ENCODE data around the gene LYST. TPM values are rescaled to one million over a fixed set of nuclear protein-coding genes. Genes with fewer than 3 reads are reported as not detected.

Gene LYST
- total and polyA plus RNA-seq, 2 donors (not counting 1 experiment from before 2014, with no cell fraction given) = 7.5 to 50.2 TPM

GRCh38 chr1:235745503-235746136, 121.1 kb downstream of the LYST start:
- Histone ChIP-seq H4K20me1 (ENCODE audit: control insufficient read depth, extremely low read depth, insufficient read depth, low read length) (no peaks in the 10 kb centered on the region), H3K4me2 (ENCODE audit: extremely low read depth, insufficient read depth, low read length) (no peak overlapping the region), H3K79me2 (ENCODE audit: control insufficient read depth, insufficient read depth, low read length) (no peaks in the 10 kb centered on the region), H3K27me3 (ENCODE audit: control insufficient read depth, insufficient read depth, low read length) (no peaks in the 10 kb centered on the region), H3K4me1 (ENCODE audit: control insufficient read depth, extremely low read depth, insufficient read depth, low read length) (peaks cover 7% of the 10 kb centered on the region), H3K9ac (ENCODE audit: insufficient read depth, low read length) (no peak overlapping the region), H3K36me3 (ENCODE audit: control insufficient read depth, insufficient read depth, low read length) (no peaks in the 10 kb centered on the region), H3K27ac (ENCODE audit: insufficient read depth, low read length) (no peak overlapping the region), H2AFZ (ENCODE audit: low read length) (no peak overlapping the region), H3K4me3 (replicated peaks in 1 of 4; ENCODE audit: control extremely low read depth in 1 of 4, insufficient read depth in 1 of 4, low read depth in 3 of 4, low read length in 4 of 4) (no peak overlapping the region), H3K9me3 (ENCODE audit: control insufficient read depth, insufficient read depth, low read depth, low read length) (no peaks in the 10 kb centered on the region)
- peak; percentile 16 to 87 for DNase-seq (ENCODE audit: low read depth in 2 of 2)
- TF ChIP-seq, protein P1, sequence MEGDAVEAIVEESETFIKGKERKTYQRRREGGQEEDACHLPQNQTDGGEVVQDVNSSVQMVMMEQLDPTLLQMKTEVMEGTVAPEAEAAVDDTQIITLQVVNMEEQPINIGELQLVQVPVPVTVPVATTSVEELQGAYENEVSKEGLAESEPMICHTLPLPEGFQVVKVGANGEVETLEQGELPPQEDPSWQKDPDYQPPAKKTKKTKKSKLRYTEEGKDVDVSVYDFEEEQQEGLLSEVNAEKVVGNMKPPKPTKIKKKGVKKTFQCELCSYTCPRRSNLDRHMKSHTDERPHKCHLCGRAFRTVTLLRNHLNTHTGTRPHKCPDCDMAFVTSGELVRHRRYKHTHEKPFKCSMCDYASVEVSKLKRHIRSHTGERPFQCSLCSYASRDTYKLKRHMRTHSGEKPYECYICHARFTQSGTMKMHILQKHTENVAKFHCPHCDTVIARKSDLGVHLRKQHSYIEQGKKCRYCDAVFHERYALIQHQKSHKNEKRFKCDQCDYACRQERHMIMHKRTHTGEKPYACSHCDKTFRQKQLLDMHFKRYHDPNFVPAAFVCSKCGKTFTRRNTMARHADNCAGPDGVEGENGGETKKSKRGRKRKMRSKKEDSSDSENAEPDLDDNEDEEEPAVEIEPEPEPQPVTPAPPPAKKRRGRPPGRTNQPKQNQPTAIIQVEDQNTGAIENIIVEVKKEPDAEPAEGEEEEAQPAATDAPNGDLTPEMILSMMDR (conservative IDR thresholded peaks at IDR 0.05 in 1 of 2, IDR thresholded peaks at IDR 0.05 in 1 of 2; ENCODE audit: low read depth in 1 of 2, low read length in 2 of 2) = no peak
- TF ChIP-seq EZH2 (IDR thresholded peaks at IDR 0.05; ENCODE audit: low read length, missing control alignments) = no peak

GRCh38 chr1:235742914-235743599, 123.6 kb downstream of the LYST start:
- Histone ChIP-seq H3K4me3 (replicated peaks in 1 of 4; ENCODE audit: control extremely low read depth in 1 of 4, insufficient read depth in 1 of 4, low read depth in 3 of 4, low read length in 4 of 4) (no peak overlapping the region), H3K4me2 (ENCODE audit: extremely low read depth, insufficient read depth, low read length) (no peak overlapping the region), H3K27me3 (ENCODE audit: control insufficient read depth, insufficient read depth, low read length) (no peaks in the 10 kb centered on the region), H3K9me3 (ENCODE audit: control insufficient read depth, insufficient read depth, low read depth, low read length) (no peaks in the 10 kb centered on the region), H2AFZ (ENCODE audit: low read length) (no peak overlapping the region), H3K79me2 (ENCODE audit: control insufficient read depth, insufficient read depth, low read length) (no peaks in the 10 kb centered on the region), H3K27ac (ENCODE audit: insufficient read depth, low read length) (no peak overlapping the region), H3K4me1 (ENCODE audit: control insufficient read depth, extremely low read depth, insufficient read depth, low read length) (peaks cover 9% of the 10 kb centered on the region), H3K36me3 (ENCODE audit: control insufficient read depth, insufficient read depth, low read length) (no peaks in the 10 kb centered on the region), H4K20me1 (ENCODE audit: control insufficient read depth, extremely low read depth, insufficient read depth, low read length) (no peaks in the 10 kb centered on the region), H3K9ac (ENCODE audit: insufficient read depth, low read length) (no peak overlapping the region)
- no peak for DNase-seq (ENCODE audit: low read depth in 2 of 2)
- TF ChIP-seq, protein P1 (conservative IDR thresholded peaks at IDR 0.05 in 1 of 2, IDR thresholded peaks at IDR 0.05 in 1 of 2; ENCODE audit: low read depth in 1 of 2, low read length in 2 of 2) = no peak
- TF ChIP-seq EZH2 (IDR thresholded peaks at IDR 0.05; ENCODE audit: low read length, missing control alignments) = no peak

DNA sequence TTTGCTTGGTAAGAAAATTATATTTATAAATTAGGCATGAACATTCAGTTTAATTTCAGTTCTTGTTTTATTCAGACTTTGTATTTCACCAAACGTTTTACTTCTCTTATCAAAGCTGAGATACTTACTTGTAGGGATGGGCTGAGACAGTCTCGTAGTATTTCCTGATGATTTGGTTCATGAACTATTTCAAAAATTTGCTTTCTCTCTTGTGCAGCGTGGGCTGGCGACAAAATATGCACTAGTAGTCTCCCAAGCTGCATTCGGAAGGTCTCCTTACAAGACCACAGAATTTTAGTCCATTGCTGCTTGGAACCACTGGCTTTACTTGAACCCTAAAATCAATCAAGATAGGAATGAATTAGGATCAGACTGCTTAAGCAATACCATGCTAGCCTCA, 125.4 kb downstream of the LYST start:
- Histone ChIP-seq H2AFZ (ENCODE audit: low read length) (peak overlapping the region; percentile 27), H3K27me3 (ENCODE audit: control insufficient read depth, insufficient read depth, low read length) (no peaks in the 10 kb centered on the region), H3K9me3 (ENCODE audit: control insufficient read depth, insufficient read depth, low read depth, low read length) (no peaks in the 10 kb centered on the region), H3K9ac (ENCODE audit: insufficient read depth, low read length) (no peak overlapping the region), H4K20me1 (ENCODE audit: control insufficient read depth, extremely low read depth, insufficient read depth, low read length) (no peaks in the 10 kb centered on the region), H3K4me2 (ENCODE audit: extremely low read depth, insufficient read depth, low read length) (peak overlapping the region; percentile 64), H3K36me3 (ENCODE audit: control insufficient read depth, insufficient read depth, low read length) (no peaks in the 10 kb centered on the region), H3K27ac (ENCODE audit: insufficient read depth, low read length) (peak overlapping the region; percentile 47), H3K4me3 (replicated peaks in 1 of 4; ENCODE audit: control extremely low read depth in 1 of 4, insufficient read depth in 1 of 4, low read depth in 3 of 4, low read length in 4 of 4) (no peak overlapping the region), H3K4me1 (ENCODE audit: control insufficient read depth, extremely low read depth, insufficient read depth, low read length) (peaks cover 10% of the 10 kb centered on the region), H3K79me2 (ENCODE audit: control insufficient read depth, insufficient read depth, low read length) (no peaks in the 10 kb centered on the region)
- DNase-seq (ENCODE audit: low read depth in 2 of 2) = peak; percentile 40 to 94
- TF ChIP-seq, protein P1 (conservative IDR thresholded peaks at IDR 0.05 in 1 of 2, IDR thresholded peaks at IDR 0.05 in 1 of 2; ENCODE audit: low read depth in 1 of 2, low read length in 2 of 2) = no peak
- no peak for TF ChIP-seq EZH2 (IDR thresholded peaks at IDR 0.05; ENCODE audit: low read length, missing control alignments)

Data from fibroblast of lung (primary cell).